ENCODE results near the gene LRRN3. TPM values are rescaled to one million over a fixed set of nuclear protein-coding genes. Genes with fewer than 3 reads are reported as not detected.

The LRRN3 gene
- total RNA-seq (2021; fragmentation: NEBNext Ultra II Directional; extraction: Animal tissue kit (Norgen Biotek cat#: 25700)) (0.19 and 0.20 TPM in 2 replicates), polyA plus RNA-seq (2011; rRNA removed) (0.09 and 0.32 TPM in 2 replicates), polyA minus RNA-seq (2011; rRNA and poly(A)+ RNA removed) (0.54 and 0.88 TPM in 2 replicates)
- 0.21 TPM for polyA plus RNA-seq (2011; cell fraction: cytosol; rRNA removed)
- polyA plus RNA-seq (2011; cell fraction: nucleus; rRNA removed) = 0.17 TPM
- 0.25 to 1.0 TPM (median 0.43 TPM) in 4 replicates for polyA plus RNA-seq (2012, experiment 1 of 2)
- polyA plus RNA-seq (2012, experiment 2 of 2) = not detected
- polyA plus RNA-seq (2013, experiment 1 of 2) = 0.28 TPM
- polyA plus RNA-seq (2013, experiment 2 of 2) = 0.22 TPM
- polyA minus RNA-seq (2011; cell fraction: cytosol; rRNA and poly(A)+ RNA removed) = 0.73 TPM
- 0.70 TPM for polyA minus RNA-seq (2011; cell fraction: nucleus; rRNA and poly(A)+ RNA removed)
- long read RNA-seq, experiment 1 = 0 reads
- long read RNA-seq, experiment 2 = 0 reads

DNA sequence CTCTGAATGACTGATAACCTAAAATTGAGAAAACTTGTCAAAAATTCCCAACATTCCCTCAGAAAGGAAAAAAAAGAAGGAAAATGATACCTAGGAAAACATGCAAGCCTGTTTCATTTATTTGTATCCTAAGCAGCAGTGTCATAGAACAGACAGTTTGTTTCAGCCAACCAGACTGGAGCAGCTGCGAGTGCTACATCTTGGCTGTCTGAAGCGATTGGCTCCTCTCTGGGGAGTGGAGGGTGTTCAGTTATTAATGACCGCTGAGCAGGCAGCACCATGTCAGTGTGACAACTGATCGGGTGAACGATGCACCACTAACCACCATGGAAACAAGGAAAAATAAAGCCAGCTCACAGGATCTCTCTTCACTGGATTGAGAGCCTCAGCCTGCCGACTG, at the start of gene LRRN3:
Gene LRRN3, plus strand, starts transcription at position 282 of the 400 bp plus-strand sequence. CDS start 31,646 bp downstream, outside the sequence.
- Histone ChIP-seq H3K56ac (replicated peaks; ENCODE audit: insufficient read length, low read depth, low read length) (no peak within 1 kb of the TSS), H3K18ac (ENCODE audit: extremely low read depth, low read length) (no peak within 1 kb of the TSS), H3K79me1 (ENCODE audit: low read depth, low read length) (no peaks in the 10 kb centered on the region), H2BK15ac (ENCODE audit: low read length) (no peak within 1 kb of the TSS), H4K91ac (replicated peaks; ENCODE audit: insufficient read length, low read length) (no peak within 1 kb of the TSS), H3K23ac (ENCODE audit: insufficient read length) (no peak within 1 kb of the TSS), H4K5ac (ENCODE audit: insufficient read length, low read depth, low read length) (no peak within 1 kb of the TSS), H3K79me2 (ENCODE audit: control insufficient read depth in 1 of 2, insufficient read depth in 2 of 2, low read length in 2 of 2) (no peaks in the 10 kb centered on the region), H2BK12ac (ENCODE audit: low read depth, low read length) (no peak within 1 kb of the TSS), H3K27me3 (replicated peaks in 1 of 4; ENCODE audit: control insufficient read depth in 3 of 4, extremely low read depth in 1 of 4, insufficient read depth in 3 of 4, low read length in 3 of 4) (no peaks in the 10 kb centered on the region), H3K14ac (ENCODE audit: insufficient read length) (no peak within 1 kb of the TSS), H3K4ac (replicated peaks; ENCODE audit: insufficient read length, low read depth, low read length) (no peak within 1 kb of the TSS), H3K27ac (ENCODE audit: low read depth, low read length) (no peak within 1 kb of the TSS), H3K4me3 (ENCODE audit: extremely low read depth in 1 of 4, insufficient read depth in 2 of 4, low read depth in 3 of 4, low read length in 4 of 4) (no peak within 1 kb of the TSS), H3K4me1 (replicated peaks in 1 of 4; ENCODE audit: control insufficient read depth in 3 of 4, insufficient read depth in 4 of 4, low read length in 3 of 4) (peaks cover 0 to 12% (median 10%) of the 10 kb centered on the region in 4 experiments; a peak in 4 of 7 replicates), H3K4me2 (ENCODE audit: insufficient read depth in 1 of 2, low read depth in 2 of 2, low read length in 2 of 2) (0 out of 4 replicates have a peak within 1 kb of the TSS, but pooled peaks of 1 of the 2 experiments have one; percentile 14), H3K23me2 (ENCODE audit: low read depth, low read length) (no peaks in the 10 kb centered on the region), H3K9me3 (ENCODE audit: insufficient read depth in 2 of 2, low read depth in 1 of 2, low read length in 1 of 2) (no peaks in the 10 kb centered on the region), H2AFZ (ENCODE audit: low read length) (0 out of 2 replicates have a peak within 1 kb of the TSS, but pooled peaks have one; percentile 70), H3K36me3 (ENCODE audit: control insufficient read depth in 2 of 4, insufficient read depth in 4 of 4, low read length in 3 of 4) (no peaks in the 10 kb centered on the region), H2BK120ac (replicated peaks; ENCODE audit: low read depth, low read length) (no peak within 1 kb of the TSS), H2BK5ac (ENCODE audit: low read depth, low read length) (no peak within 1 kb of the TSS), H4K8ac (ENCODE audit: extremely low read depth, insufficient read depth, low read length) (no peak within 1 kb of the TSS), H2AK5ac (ENCODE audit: low read depth, low read length) (no peak within 1 kb of the TSS), H4K20me1 (replicated peaks in 1 of 2; ENCODE audit: control insufficient read depth in 1 of 2, insufficient read depth in 2 of 2, low read length in 2 of 2) (no peaks in the 10 kb centered on the region), H3K9ac (replicated peaks in 1 of 4; ENCODE audit: extremely low read depth in 1 of 4, low read depth in 3 of 4, low read length in 3 of 4) (no peak within 1 kb of the TSS), H2BK20ac (ENCODE audit: low read length) (no peak within 1 kb of the TSS)
- no peak for DNase-seq (ENCODE audit: low read depth in 1 of 2, low spot score in 2 of 2)
- ChIA-PET POLR2A (ENCODE audit: partially characterized antibody) (no interaction called here), CTCF (ENCODE audit: partially characterized antibody) (interaction anchor here (0.7 to 1.4 kb wide), 8 partner anchors 11 to 476 kb away, joined by 3 to 5 read pairs (median 3); no protein-coding TSS in a partner anchor)
- WGBS, 2 experiments (ENCODE audit: extremely low coverage in 1 of 2, insufficient coverage in 1 of 2, insufficient read length in 1 of 2, insufficient replicate concordance in 2 of 2, low coverage in 1 of 2, low lambda C conversion rate in 2 of 2, missing lambda C conversion rate in 1 of 2) = 87% methylated on average over 6 of the region's 6 CpGs; no CpG with 5 or more reads in 1 of the 2 experiments
- no peak for FAIRE-seq
- TF ChIP-seq BRCA1 (IDR thresholded peaks at IDR 0.05; ENCODE audit: low read depth, low read length) = no peak
- TF ChIP-seq SIRT6 (IDR thresholded peaks at IDR 0.05; ENCODE audit: low read length) = no peak
- TF ChIP-seq EZH2 (IDR thresholded peaks at IDR 0.05; ENCODE audit: low read depth, low read length, severe bottlenecking) = no peak
- TF ChIP-seq KDM4A (IDR thresholded peaks at IDR 0.05; ENCODE audit: low read depth, low read length, severe bottlenecking) = no peak
- no peak for TF ChIP-seq JUN (IDR thresholded peaks at IDR 0.05; ENCODE audit: low read depth, low read length)
- no peak for TF ChIP-seq CHD2 (IDR thresholded peaks at IDR 0.05; ENCODE audit: low read length)
- TF ChIP-seq POU5F1 (IDR thresholded peaks at IDR 0.05; ENCODE audit: low read depth, low read length) = no peak
- TF ChIP-seq CREB1 (IDR thresholded peaks at IDR 0.05) = no peak

All from H1 (cell line).